AG09309 (cell line): Measurements from ENCODE around the gene KCNJ11.

Experiments
- DNase-seq: peaks from one replicate; pipeline ENCODE4 v3.0.0-alpha.2; 2010; ENCODE audit warnings: low read depth
- H3K4me3 ChIP-seq: 2 replicates; pipeline ENCODE4 v1.5.1; 2011; ENCODE audit warnings: mild to moderate bottlenecking, low read depth, low read length, moderate library complexity; ENCODE audit not compliant: control insufficient read depth
- TF ChIP-seq, protein P1 (sequence below): IDR thresholded peaks from 2 replicates; pipeline ENCODE4 v1.5.1; 2011; ENCODE audit warnings: mild to moderate bottlenecking, low read depth, low read length, inconsistent platforms; ENCODE audit not compliant: insufficient read depth, control insufficient read depth; ENCODE audit errors: missing control alignments

The KCNJ11 gene

DNA sequence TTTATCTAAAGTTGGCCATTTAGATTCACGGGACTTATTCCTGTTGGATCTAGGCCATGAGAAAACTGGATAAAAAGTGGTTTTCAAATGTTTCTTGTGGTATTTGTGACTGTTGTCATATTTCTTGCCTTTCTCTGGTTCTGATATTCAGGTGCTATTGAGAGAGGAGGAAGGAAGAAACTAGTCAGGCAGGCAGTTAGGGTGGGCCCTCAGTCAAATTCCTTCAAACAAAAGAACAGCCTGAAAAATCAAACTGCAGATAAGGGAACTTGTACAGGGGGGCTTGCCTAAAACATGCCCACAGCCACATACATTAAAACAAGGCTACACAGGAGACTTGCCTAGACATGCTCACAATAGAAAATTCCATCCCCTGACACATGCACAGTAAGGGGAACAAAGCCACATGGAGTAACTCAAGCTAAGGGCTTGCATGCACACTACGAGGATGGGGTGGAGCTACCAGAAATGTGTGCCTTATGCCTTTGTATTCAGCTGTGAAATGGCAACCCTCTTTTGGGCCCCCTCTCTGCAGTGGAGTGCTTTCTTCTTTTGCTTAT is 18.7 kb downstream of the KCNJ11 start:
- no peak for DNase-seq
- H3K4me3 ChIP-seq: no peak overlapping the region
- TF ChIP-seq, protein P1, sequence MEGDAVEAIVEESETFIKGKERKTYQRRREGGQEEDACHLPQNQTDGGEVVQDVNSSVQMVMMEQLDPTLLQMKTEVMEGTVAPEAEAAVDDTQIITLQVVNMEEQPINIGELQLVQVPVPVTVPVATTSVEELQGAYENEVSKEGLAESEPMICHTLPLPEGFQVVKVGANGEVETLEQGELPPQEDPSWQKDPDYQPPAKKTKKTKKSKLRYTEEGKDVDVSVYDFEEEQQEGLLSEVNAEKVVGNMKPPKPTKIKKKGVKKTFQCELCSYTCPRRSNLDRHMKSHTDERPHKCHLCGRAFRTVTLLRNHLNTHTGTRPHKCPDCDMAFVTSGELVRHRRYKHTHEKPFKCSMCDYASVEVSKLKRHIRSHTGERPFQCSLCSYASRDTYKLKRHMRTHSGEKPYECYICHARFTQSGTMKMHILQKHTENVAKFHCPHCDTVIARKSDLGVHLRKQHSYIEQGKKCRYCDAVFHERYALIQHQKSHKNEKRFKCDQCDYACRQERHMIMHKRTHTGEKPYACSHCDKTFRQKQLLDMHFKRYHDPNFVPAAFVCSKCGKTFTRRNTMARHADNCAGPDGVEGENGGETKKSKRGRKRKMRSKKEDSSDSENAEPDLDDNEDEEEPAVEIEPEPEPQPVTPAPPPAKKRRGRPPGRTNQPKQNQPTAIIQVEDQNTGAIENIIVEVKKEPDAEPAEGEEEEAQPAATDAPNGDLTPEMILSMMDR: no peak

DNA sequence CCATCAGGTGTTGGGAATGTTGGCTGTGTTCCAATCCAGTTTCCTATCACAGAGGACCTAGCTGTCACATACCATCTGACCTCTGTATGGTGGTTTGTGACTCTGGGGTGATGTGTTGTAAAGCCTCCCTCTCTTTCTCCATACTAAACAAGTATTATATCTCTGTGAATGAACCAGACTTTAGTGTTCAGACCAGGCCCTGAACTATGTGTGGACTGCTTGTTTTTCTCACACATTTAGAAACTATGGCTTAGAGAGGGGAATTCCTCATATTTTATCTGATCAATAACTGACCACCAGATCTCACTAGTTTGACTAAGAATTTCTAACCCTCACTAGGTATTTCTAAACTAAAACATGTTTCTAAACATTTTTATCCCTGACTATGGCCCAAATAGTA is 19.4 kb downstream of the KCNJ11 start:
- DNase-seq: no peak
- no peak overlapping the region for H3K4me3 ChIP-seq
- TF ChIP-seq, protein P1: no peak

DNA sequence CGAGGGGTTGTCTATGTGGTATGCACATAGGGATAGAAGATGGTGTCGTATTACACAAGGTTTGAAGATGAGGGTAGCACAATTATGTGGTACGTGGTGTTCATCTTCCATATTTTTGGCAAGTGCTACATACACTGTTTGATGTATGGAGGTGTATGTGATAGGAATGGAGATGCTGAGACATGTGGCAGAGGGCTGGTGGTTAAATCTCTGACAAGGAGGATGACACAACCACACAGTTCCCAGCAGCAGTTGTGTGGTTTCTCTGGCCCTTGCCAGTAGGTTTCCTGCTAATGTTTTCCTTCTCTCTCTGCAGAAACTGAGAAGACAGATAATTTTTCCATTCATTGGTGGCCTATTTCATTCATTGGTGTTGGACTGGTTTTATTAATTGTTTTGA is 19.9 kb downstream of the KCNJ11 start:
- no peak overlapping the region for H3K4me3 ChIP-seq
- TF ChIP-seq, protein P1: no peak
- DNase-seq: no peak

DNA sequence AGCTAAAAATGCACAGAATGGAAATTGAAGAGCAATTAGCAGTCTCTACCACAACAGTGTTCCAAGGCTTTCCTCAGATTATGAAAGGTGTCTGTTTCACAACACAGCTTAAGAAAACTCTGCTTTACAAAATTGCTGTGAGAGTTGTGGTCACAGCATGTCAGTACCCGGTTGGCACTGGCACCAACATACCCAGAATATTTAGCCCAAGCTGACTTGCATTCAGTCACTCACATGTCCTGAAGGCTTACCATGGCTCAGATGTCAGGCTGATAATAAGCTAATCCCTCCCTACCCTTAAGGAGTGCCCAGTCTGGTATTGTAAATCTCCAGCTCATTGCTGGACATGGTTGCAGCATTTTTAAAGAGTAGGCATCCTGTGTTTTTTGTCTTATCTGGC is 22.0 kb downstream of the KCNJ11 start:
- no peak for DNase-seq
- H3K4me3 ChIP-seq: no peak overlapping the region
- TF ChIP-seq, protein P1: no peak

DNA sequence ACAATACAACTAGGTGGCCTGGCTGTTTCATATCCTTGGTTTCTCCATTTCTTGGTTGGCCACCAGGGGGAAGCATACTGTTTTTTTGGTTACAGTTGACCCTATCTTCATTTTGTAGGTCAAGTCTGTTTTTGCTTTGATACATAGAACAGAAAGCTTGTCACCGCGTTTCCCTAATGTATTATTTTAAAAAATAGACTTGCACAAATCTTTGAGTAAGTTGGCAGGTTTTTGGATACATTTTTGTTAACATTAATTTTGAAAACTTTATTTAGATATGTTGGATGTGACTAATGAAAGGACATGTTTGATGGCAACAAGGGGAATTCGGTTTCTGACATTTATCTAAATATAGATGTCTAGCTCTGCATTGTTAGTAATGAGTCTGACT is 33.9 kb downstream of the KCNJ11 start:
- DNase-seq: no peak
- TF ChIP-seq, protein P1: peak; percentile 68
- H3K4me3 ChIP-seq: no peak overlapping the region

DNA sequence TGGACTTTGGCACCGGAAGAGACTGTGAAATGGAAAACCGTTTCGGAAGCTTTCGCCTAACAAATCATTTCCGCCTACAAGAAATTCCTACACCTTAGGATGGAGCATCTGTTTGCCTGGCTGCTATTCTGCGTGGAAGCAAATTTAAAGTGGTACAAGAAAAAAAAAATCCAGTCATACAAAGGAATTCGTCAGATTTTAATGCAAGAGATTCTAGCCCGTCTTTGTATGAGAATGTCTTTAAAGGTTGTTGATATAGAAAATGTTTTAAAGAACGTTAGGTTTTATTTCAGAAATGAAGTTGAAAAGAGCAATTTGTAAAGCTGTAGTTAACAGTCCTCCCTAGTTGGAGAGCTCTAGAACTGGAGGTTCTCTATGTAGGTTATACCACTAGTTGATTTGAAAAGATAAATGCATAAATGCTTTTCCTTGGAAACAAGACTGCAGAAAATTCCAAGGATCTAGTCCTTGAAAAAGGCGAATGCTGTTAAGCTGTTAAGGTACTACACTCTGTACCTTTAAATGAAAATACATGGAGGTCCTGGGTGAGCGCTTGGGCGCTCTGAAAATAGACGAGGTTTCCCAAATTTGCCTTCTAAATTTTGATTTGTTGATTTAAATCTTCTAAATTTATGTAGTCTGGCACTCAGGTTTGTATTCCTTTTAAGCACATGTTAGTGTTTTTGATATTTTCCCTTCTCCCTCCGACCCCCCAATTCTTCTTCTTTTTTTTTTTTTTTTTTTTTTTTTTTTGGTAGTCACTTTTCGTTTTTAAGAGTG is 34.4 kb downstream of the KCNJ11 start:
- peak overlapping the region; percentile 58 for H3K4me3 ChIP-seq
- TF ChIP-seq, protein P1: no peak
- no peak for DNase-seq
